Endodermal cell (in vitro differentiated cells): ENCODE results near the gene SLC10A6. TPM values are rescaled to one million over a fixed set of nuclear protein-coding genes. Genes with fewer than 3 reads are reported as not detected.

Experiments
- DNase-seq: peaks from one replicate; pipeline ENCODE4 v3.0.0-alpha.2; 2017
- H3K27ac ChIP-seq: 2 replicates; pipeline ENCODE4 v1.5.1; 2013; ENCODE audit warnings: mild to moderate bottlenecking, low read depth, low read length, moderate library complexity
- H3K27me3 ChIP-seq: 2 replicates; pipeline ENCODE4 v1.6.1; 2013; ENCODE audit warnings: mild to moderate bottlenecking, low read length, moderate library complexity; ENCODE audit not compliant: insufficient read depth, control insufficient read depth, poor library complexity, severe bottlenecking
- H3K36me3 ChIP-seq: 2 replicates; pipeline ENCODE4 v1.7.0; 2013; ENCODE audit warnings: mild to moderate bottlenecking, low read length, moderate library complexity; ENCODE audit not compliant: control insufficient read depth, insufficient read depth
- H3K4me1 ChIP-seq: one replicate; pipeline ENCODE4 v1.7.0; 2013; ENCODE audit warnings: low read length; ENCODE audit not compliant: control insufficient read depth, insufficient read depth
- H3K4me3 ChIP-seq: 2 replicates; pipeline ENCODE4 v1.5.1; 2013; ENCODE audit warnings: mild to moderate bottlenecking, low read length, moderate library complexity
- H3K9ac ChIP-seq: 2 replicates; pipeline ENCODE4 v1.6.1; 2013; ENCODE audit warnings: mild to moderate bottlenecking, low read length, moderate library complexity; ENCODE audit not compliant: poor library complexity, severe bottlenecking; ENCODE audit errors: extremely low read depth
- H3K9me3 ChIP-seq: 2 replicates; pipeline ENCODE4 v1.6.1; 2013; ENCODE audit warnings: mild to moderate bottlenecking, low read length, moderate library complexity; ENCODE audit not compliant: control insufficient read depth
- H3K27ac Mint-ChIP-seq: 2 replicates; pipeline ENCODE4 v1.8.0; 2020; ENCODE audit warnings: mixed read lengths
- H3K27me3 Mint-ChIP-seq: 2 replicates; pipeline ENCODE4 v1.8.0; 2021; ENCODE audit warnings: mild to moderate bottlenecking, mixed read lengths; ENCODE audit not compliant: insufficient read depth
- H3K36me3 Mint-ChIP-seq: 2 replicates; pipeline ENCODE4 v1.8.0; 2020; ENCODE audit warnings: low read depth, mixed read lengths
- H3K4me1 Mint-ChIP-seq: 2 replicates; pipeline ENCODE4 v1.8.0; 2020; ENCODE audit warnings: mixed read lengths
- H3K4me3 Mint-ChIP-seq: 2 replicates; pipeline ENCODE4 v1.8.0; 2020; ENCODE audit warnings: mild to moderate bottlenecking, moderate library complexity, mixed read lengths
- H3K9me3 Mint-ChIP-seq: 2 replicates; pipeline ENCODE4 v1.8.0; 2020; ENCODE audit warnings: mild to moderate bottlenecking, mixed read lengths
- CTCF ChIP-seq: fragments of 200-600 bp; sonication (generic); conservative IDR thresholded peaks from 2 replicates; pipeline ENCODE4 v1.5.0; 2021; ENCODE audit warnings: antibody characterized with exemption, mild to moderate bottlenecking
- WGBS, 2 experiments: methylation state at CpG; one replicate each; pipeline versions ENCODE4 v1.1.5 to v1.1.7; 2013; ENCODE audit warnings: missing lambda C conversion rate in 2 of 2, mixed read lengths in 1 of 2; ENCODE audit not compliant: insufficient coverage in 1 of 2, insufficient read length in 1 of 2; 5-methylcytosine and 5-hydroxymethylcytosine counted together
- total RNA-seq, 2 donors: library from RNA; stranded (reverse); fragmentation: NEBNext Ultra II Directional in 1 of 2; extraction: Animal tissue kit (Norgen Biotek cat#: 25700) in 1 of 2; gene quantifications; 2 replicates in 1 of 2; 3 replicates in 1 of 2; pipeline ENCODE4 v1.2.1, GENCODE V29; 2021

Gene SLC10A6
- total RNA-seq, 2 donors from 2014 or later = not detected

- H3K9me3 ChIP-seq = no peaks in the 10 kb centered on the region
Measured at GRCh38 chr4:86856896-86857295, 7.7 kb upstream of the SLC10A6 start.

GRCh38 chr4:86855572-86855971 lies 6.4 kb upstream of the SLC10A6 start:
- Histone ChIP-seq H3K4me3 (no peak overlapping the region), H3K9ac (no peak overlapping the region), H3K4me1 (peaks cover 14% of the 10 kb centered on the region), H3K27me3 (no peaks in the 10 kb centered on the region), H3K36me3 (no peaks in the 10 kb centered on the region), H3K9me3 (no peaks in the 10 kb centered on the region), H3K27ac (no peak overlapping the region)
- no peaks in the 10 kb centered on the region for H3K9me3 Mint-ChIP-seq
- TF ChIP-seq CTCF = no peak
- peaks cover 22% of the 10 kb centered on the region for H3K4me1 Mint-ChIP-seq
- no peak for DNase-seq
- H3K36me3 Mint-ChIP-seq = no peaks in the 10 kb centered on the region
- no peak overlapping the region for H3K27ac Mint-ChIP-seq
- WGBS, 2 experiments = 88 to 94% methylated on average over 2 of the region's 2 CpGs
- H3K4me3 Mint-ChIP-seq = no peak overlapping the region
- peaks cover 11% of the 10 kb centered on the region for H3K27me3 Mint-ChIP-seq

More at GRCh38 chr4:86856896-86857295, 7.7 kb upstream of the SLC10A6 start:
- no peaks in the 10 kb centered on the region for H3K27me3 ChIP-seq
- Mint-ChIP-seq H3K36me3 (no peaks in the 10 kb centered on the region), H3K4me3 (no peak overlapping the region), H3K27me3 (peaks cover 11% of the 10 kb centered on the region), H3K9me3 (no peaks in the 10 kb centered on the region), H3K27ac (no peak overlapping the region), H3K4me1 (peaks cover 24% of the 10 kb centered on the region)
- no peak overlapping the region for H3K27ac ChIP-seq
- no peak for TF ChIP-seq CTCF
- no peak overlapping the region for H3K9ac ChIP-seq
- H3K36me3 ChIP-seq = no peaks in the 10 kb centered on the region
- no peak for DNase-seq
- WGBS, 2 experiments = 67% methylated on average over 1 of the region's 1 CpG; no CpG with 5 or more reads in 1 of the 2 experiments
- peaks cover 16% of the 10 kb centered on the region for H3K4me1 ChIP-seq
- H3K4me3 ChIP-seq = no peak overlapping the region

- H3K4me3 ChIP-seq = no peak overlapping the region
- no peak overlapping the region for H3K27ac Mint-ChIP-seq
- H3K36me3 Mint-ChIP-seq = no peaks in the 10 kb centered on the region
- no peak overlapping the region for H3K9ac ChIP-seq
- H3K36me3 ChIP-seq = no peaks in the 10 kb centered on the region
- WGBS, 2 experiments = 91% methylated on average over 3 to 5 of the region's 5 CpGs
- peaks cover 7% of the 10 kb centered on the region for H3K4me1 ChIP-seq
- no peaks in the 10 kb centered on the region for H3K9me3 Mint-ChIP-seq
- peaks cover 9% of the 10 kb centered on the region for H3K27me3 Mint-ChIP-seq
- H3K4me3 Mint-ChIP-seq = no peak overlapping the region
- no peak for DNase-seq
- no peaks in the 10 kb centered on the region for H3K9me3 ChIP-seq
- no peak overlapping the region for H3K27ac ChIP-seq
- TF ChIP-seq CTCF = no peak
- H3K4me1 Mint-ChIP-seq = peaks cover 13% of the 10 kb centered on the region
- no peaks in the 10 kb centered on the region for H3K27me3 ChIP-seq
Measured at GRCh38 chr4:86853209-86853608, 4.0 kb upstream of the SLC10A6 start.
